HG03139 (cell line): ENCODE measurements around the gene ARHGEF28.

Experiments used
- ATAC-seq: cut with Tn5 transposase; IDR thresholded peaks from one replicate; pipeline ENCODE4 v1.9.1; 2021; ENCODE audit not compliant: unreplicated experiment

The ARHGEF28 gene

GRCh38 chr5:73838901-73839300, 212.9 kb downstream of the ARHGEF28 start:
- ATAC-seq = no peak

- no peak for ATAC-seq
Observed at GRCh38 chr5:73841641-73842040, 215.6 kb downstream of the ARHGEF28 start.

GRCh38 chr5:73844165-73844564, 218.2 kb downstream of the ARHGEF28 start:
- no peak for ATAC-seq

- no peak for ATAC-seq
Observed at GRCh38 chr5:73851471-73852181, 225.6 kb downstream of the ARHGEF28 start.

- no peak for ATAC-seq
Observed at GRCh38 chr5:73853091-73853490, 227.1 kb downstream of the ARHGEF28 start.

- no peak for ATAC-seq
Observed at GRCh38 chr5:73856997-73857396, 231.0 kb downstream of the ARHGEF28 start.

- ATAC-seq = no peak
Observed at GRCh38 chr5:73857446-73857845, 231.4 kb downstream of the ARHGEF28 start.

- ATAC-seq = no peak
Observed at GRCh38 chr5:73858054-73858453, 232.1 kb downstream of the ARHGEF28 start.

- ATAC-seq = no peak
Observed at GRCh38 chr5:73858776-73859175, 232.8 kb downstream of the ARHGEF28 start.

GRCh38 chr5:73859696-73860095, 233.7 kb downstream of the ARHGEF28 start:
- no peak for ATAC-seq

- ATAC-seq = no peak
Observed at GRCh38 chr5:73861313-73861988, 235.5 kb downstream of the ARHGEF28 start.

GRCh38 chr5:73862796-73863195, 236.8 kb downstream of the ARHGEF28 start:
- ATAC-seq = no peak

- ATAC-seq = no peak
Observed at GRCh38 chr5:73863876-73864275, 237.9 kb downstream of the ARHGEF28 start.

GRCh38 chr5:73865315-73865714, 239.3 kb downstream of the ARHGEF28 start:
- no peak for ATAC-seq

GRCh38 chr5:73867345-73868335, 241.6 kb downstream of the ARHGEF28 start:
- ATAC-seq = no peak

- no peak for ATAC-seq
Observed at GRCh38 chr5:73883646-73884045, 257.6 kb downstream of the ARHGEF28 start.

GRCh38 chr5:73887688-73888087, 261.7 kb downstream of the ARHGEF28 start:
- no peak for ATAC-seq

GRCh38 chr5:73890569-73890968, 264.6 kb downstream of the ARHGEF28 start:
- no peak for ATAC-seq

- no peak for ATAC-seq
Observed at GRCh38 chr5:73892218-73892617, 266.2 kb downstream of the ARHGEF28 start.

- ATAC-seq = no peak
Observed at GRCh38 chr5:73892806-73893205, 266.8 kb downstream of the ARHGEF28 start.

- no peak for ATAC-seq
Observed at GRCh38 chr5:73893813-73894212, 267.8 kb downstream of the ARHGEF28 start.
